ENCODE measurements around the gene PLA2G10. TPM values are rescaled to one million over a fixed set of nuclear protein-coding genes. Genes with fewer than 3 reads are reported as not detected.

PLA2G10 gene
- total and polyA plus RNA-seq, 12 donors: 0.03 TPM; not detected in 11

DNA sequence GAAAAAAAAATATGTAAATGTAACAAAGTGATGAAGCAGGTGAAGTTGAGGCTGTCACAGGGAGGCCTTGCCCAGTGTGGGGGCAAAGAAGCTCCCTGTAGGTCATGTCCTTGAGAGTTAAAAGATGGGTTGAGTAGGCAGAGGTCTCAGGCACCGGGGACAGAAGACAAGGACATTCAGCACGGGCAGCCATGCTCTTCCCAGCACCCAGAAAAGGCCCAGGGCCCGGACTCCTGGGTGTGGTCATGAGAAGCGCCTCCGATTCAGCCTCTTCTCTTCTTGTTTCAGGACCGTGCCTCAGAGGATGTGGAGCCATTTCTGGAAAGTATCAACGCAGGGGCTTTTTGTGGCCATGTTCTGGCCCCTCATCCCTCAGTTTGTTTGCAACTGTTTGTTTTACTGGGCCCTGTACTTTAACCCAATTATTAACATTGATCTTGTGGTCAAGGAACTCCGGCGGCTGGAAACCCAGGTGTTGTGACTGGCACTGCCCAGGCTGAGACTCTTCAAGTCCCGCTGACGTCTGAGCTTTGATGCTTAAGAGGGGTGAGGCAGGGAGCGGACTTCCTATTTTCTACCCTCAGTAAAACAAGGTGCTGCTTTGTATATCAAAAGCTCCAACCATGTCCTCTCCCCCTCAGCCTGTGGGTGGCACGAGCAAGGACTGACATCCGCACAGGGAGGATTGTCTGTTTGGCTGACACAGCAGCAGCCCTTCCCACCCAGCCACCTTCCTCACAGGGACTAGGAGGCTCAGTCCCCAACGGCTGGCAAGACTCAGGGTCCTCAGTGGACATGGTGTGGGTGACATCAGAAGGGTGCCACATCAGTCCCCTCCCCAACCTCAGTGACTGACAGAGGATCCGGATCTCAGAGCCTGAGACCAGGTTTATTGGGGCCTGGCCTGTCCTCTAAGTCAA, 26.5 kb downstream of the PLA2G10 start:
- 88 to 89% methylated on average over 16 of the region's 16 CpGs for WGBS, 2 donors
- Histone ChIP-seq H3K27ac (no peak overlapping the region), H3K4me1 (no peaks in the 10 kb centered on the region), H3K4me3 (no peak overlapping the region), H3K27me3 (no peaks in the 10 kb centered on the region), H3K36me3 (peaks cover 0 to 74% (median 56%) of the 10 kb centered on the region in 9 donors), H3K9me3 (no peaks in the 10 kb centered on the region)
- ATAC-seq (no peak), DNase-seq (no peak)
- TF ChIP-seq, protein P1, sequence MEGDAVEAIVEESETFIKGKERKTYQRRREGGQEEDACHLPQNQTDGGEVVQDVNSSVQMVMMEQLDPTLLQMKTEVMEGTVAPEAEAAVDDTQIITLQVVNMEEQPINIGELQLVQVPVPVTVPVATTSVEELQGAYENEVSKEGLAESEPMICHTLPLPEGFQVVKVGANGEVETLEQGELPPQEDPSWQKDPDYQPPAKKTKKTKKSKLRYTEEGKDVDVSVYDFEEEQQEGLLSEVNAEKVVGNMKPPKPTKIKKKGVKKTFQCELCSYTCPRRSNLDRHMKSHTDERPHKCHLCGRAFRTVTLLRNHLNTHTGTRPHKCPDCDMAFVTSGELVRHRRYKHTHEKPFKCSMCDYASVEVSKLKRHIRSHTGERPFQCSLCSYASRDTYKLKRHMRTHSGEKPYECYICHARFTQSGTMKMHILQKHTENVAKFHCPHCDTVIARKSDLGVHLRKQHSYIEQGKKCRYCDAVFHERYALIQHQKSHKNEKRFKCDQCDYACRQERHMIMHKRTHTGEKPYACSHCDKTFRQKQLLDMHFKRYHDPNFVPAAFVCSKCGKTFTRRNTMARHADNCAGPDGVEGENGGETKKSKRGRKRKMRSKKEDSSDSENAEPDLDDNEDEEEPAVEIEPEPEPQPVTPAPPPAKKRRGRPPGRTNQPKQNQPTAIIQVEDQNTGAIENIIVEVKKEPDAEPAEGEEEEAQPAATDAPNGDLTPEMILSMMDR (IDR thresholded peaks at IDR 0.05): no peak
- intact Hi-C loops (cut with DNase I): no loop called here

DNA sequence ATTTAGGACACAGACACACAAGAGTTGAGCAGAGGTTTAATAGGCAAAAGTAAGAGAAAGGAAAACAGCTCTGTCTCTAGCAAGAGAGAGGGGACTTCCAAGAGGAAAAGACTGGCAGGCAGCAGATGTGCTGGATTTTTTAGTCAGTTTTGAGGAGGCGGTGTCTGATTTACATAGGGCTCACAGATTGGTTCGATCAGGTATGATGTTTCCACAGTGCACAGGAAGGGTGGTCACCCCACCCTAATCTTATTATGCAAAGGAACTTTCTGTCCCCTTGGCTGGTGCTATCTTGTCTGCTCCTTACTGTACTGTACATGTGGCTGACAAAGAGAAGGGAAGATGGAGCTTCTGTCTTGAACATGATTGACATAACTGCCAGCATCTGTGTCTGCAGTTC, 36.0 kb downstream of the PLA2G10 start:
- no peak for ATAC-seq

DNA sequence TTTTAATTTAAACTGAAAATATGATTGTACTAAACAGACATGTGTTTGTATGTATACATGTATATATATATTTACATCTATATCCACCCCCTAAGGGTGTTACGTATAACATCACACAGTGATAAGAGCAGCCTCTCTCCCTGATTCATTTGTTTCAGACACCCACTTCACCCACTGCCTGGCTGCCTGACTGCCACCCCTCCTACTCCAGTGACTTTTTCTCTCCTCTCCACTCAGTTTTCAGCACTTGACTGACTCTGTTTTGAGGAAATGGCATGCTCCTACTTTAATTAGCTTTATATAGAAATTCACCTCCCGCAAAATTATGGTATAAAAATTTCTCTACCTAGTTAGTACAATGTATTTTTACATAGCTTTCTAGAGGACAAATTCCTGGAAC, 41.4 kb downstream of the PLA2G10 start:
- Histone ChIP-seq H3K27me3 (no peaks in the 10 kb centered on the region), H3K27ac (no peak overlapping the region), H3K9me3 (no peaks in the 10 kb centered on the region), H3K4me1 (no peaks in the 10 kb centered on the region), H3K36me3 (peaks cover 0 to 100% (median 58%) of the 10 kb centered on the region in 9 donors), H3K4me3 (no peak overlapping the region)
- intact Hi-C loops (cut with DNase I): no loop called here
- 91 to 95% methylated on average over 2 of the region's 2 CpGs for WGBS, 2 donors
- no peak for ATAC-seq
- TF ChIP-seq, protein P1 (IDR thresholded peaks at IDR 0.05): no peak
- no peak for DNase-seq

More for the DNA sequence above, 36.0 kb downstream of the PLA2G10 start:
- no peak overlapping the region for H3K4me3 ChIP-seq
- no peak for DNase-seq
- intact Hi-C loops (cut with DNase I): no loop called here
- 73 to 79% methylated on average over 2 of the region's 2 CpGs for WGBS, 2 donors
- no peaks in the 10 kb centered on the region for H3K4me1 ChIP-seq
- no peaks in the 10 kb centered on the region for H3K9me3 ChIP-seq
- TF ChIP-seq, protein P1 (IDR thresholded peaks at IDR 0.05): no peak
- no peak overlapping the region for H3K27ac ChIP-seq
- peaks cover 0 to 100% (median 57%) of the 10 kb centered on the region in 9 donors for H3K36me3 ChIP-seq
- H3K27me3 ChIP-seq: no peaks in the 10 kb centered on the region

DNA sequence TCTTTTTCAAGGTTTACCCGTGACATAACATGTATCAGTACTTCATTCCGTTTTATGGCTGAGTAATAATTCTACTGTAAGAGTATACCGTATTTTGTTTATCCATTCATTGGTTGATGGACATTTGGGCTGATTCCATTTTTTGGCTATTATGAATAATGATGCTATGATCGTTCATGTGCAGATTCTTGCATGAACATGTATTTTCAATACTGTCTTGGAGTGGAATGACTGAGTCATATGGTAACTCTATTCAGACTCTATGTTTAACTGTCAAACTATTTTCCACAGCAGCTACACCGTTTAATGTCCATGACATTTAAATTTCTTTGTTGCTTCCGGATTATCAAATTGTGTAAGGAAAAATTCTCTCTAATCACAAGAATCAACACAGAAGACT, 43.5 kb downstream of the PLA2G10 start:
- H3K27me3 ChIP-seq: no peaks in the 10 kb centered on the region
- peaks cover 0 to 100% (median 48%) of the 10 kb centered on the region in 9 donors for H3K36me3 ChIP-seq
- intact Hi-C loops (cut with DNase I): no loop called here
- ATAC-seq: no peak
- DNase-seq: no peak
- H3K4me3 ChIP-seq: no peak overlapping the region
- 84 to 87% methylated on average over 6 of the region's 6 CpGs for WGBS, 2 donors
- no peak overlapping the region for H3K27ac ChIP-seq
- TF ChIP-seq, protein P1 (IDR thresholded peaks at IDR 0.05): no peak
- H3K9me3 ChIP-seq: no peaks in the 10 kb centered on the region
- H3K4me1 ChIP-seq: no peaks in the 10 kb centered on the region

Data from heart right ventricle (tissue), 16 donors.